Jurkat, Clone E6-1 (cell line): ENCODE results near the gene MICU1.

Experiments
- DNase-seq: peaks from one replicate; pipeline ENCODE4 v3.0.0-alpha.2; 2011; ENCODE audit warnings: low read depth, low spot score
- H3K4me3 ChIP-seq: 2 replicates; pipeline ENCODE4 v1.5.1; 2011; ENCODE audit warnings: mild to moderate bottlenecking, low read length, control low read depth, moderate library complexity

Gene MICU1

GRCh38 chr10:72638586-72639440 lies 12.9 kb upstream of the MICU1 start:
- DNase-seq = no peak
- no peak overlapping the region for H3K4me3 ChIP-seq

- DNase-seq = peak; percentile 90
- H3K4me3 ChIP-seq = no peak overlapping the region
Measured at GRCh38 chr10:72637398-72637857, 11.5 kb upstream of the MICU1 start.

- no peak overlapping the region for H3K4me3 ChIP-seq
- no peak for DNase-seq
Measured at GRCh38 chr10:72630144-72630543, 4.3 kb upstream of the MICU1 start.

GRCh38 chr10:72626444-72626754 lies 520 bp upstream of the MICU1 start:
- peak overlapping the region; percentile 98 for H3K4me3 ChIP-seq
- no peak for DNase-seq

- H3K4me3 ChIP-seq = peak overlapping the region; percentile 98
- DNase-seq = no peak
Measured at GRCh38 chr10:72625276-72625607, 637 bp downstream of the MICU1 start.

GRCh38 chr10:72622271-72622670 lies 3.6 kb downstream of the MICU1 start:
- no peak for DNase-seq
- no peak overlapping the region for H3K4me3 ChIP-seq

GRCh38 chr10:72616716-72617115 lies 9.2 kb downstream of the MICU1 start:
- no peak overlapping the region for H3K4me3 ChIP-seq
- no peak for DNase-seq

- H3K4me3 ChIP-seq = no peak overlapping the region
- no peak for DNase-seq
Measured at GRCh38 chr10:72615970-72616369, 9.9 kb downstream of the MICU1 start.

GRCh38 chr10:72612203-72612826 lies 13.6 kb downstream of the MICU1 start:
- no peak for DNase-seq
- H3K4me3 ChIP-seq = no peak overlapping the region

- no peak overlapping the region for H3K4me3 ChIP-seq
- DNase-seq = no peak
Measured at GRCh38 chr10:72611783-72612182, 14.1 kb downstream of the MICU1 start.

GRCh38 chr10:72610466-72610865 lies 15.4 kb downstream of the MICU1 start:
- no peak overlapping the region for H3K4me3 ChIP-seq
- no peak for DNase-seq

GRCh38 chr10:72605122-72605521 lies 20.8 kb downstream of the MICU1 start:
- no peak for DNase-seq
- H3K4me3 ChIP-seq = no peak overlapping the region

- DNase-seq = no peak
Measured at GRCh38 chr10:72601144-72601543, 24.7 kb downstream of the MICU1 start.

GRCh38 chr10:72598769-72599701 lies 26.8 kb downstream of the MICU1 start:
- H3K4me3 ChIP-seq = no peak overlapping the region
- DNase-seq = no peak

More at GRCh38 chr10:72601144-72601543, 24.7 kb downstream of the MICU1 start:
- H3K4me3 ChIP-seq = no peak overlapping the region

- no peak for DNase-seq
- no peak overlapping the region for H3K4me3 ChIP-seq
Measured at GRCh38 chr10:72597897-72598296, 28.0 kb downstream of the MICU1 start.

GRCh38 chr10:72595436-72595835 lies 30.4 kb downstream of the MICU1 start:
- H3K4me3 ChIP-seq = no peak overlapping the region
- DNase-seq = no peak

GRCh38 chr10:72593963-72594362 lies 31.9 kb downstream of the MICU1 start:
- no peak for DNase-seq

GRCh38 chr10:72588266-72588665 lies 37.6 kb downstream of the MICU1 start:
- DNase-seq = no peak
- H3K4me3 ChIP-seq = no peak overlapping the region

More at GRCh38 chr10:72593963-72594362, 31.9 kb downstream of the MICU1 start:
- H3K4me3 ChIP-seq = no peak overlapping the region

GRCh38 chr10:72587568-72587967 lies 38.3 kb downstream of the MICU1 start:
- H3K4me3 ChIP-seq = no peak overlapping the region
- no peak for DNase-seq

GRCh38 chr10:72574636-72575035 lies 51.2 kb downstream of the MICU1 start:
- no peak for DNase-seq

More at GRCh38 chr10:72574636-72575035, 51.2 kb downstream of the MICU1 start:
- H3K4me3 ChIP-seq = no peak overlapping the region
